ENCODE measurements around the gene ZNF775. TPM values are rescaled to one million over a fixed set of nuclear protein-coding genes. Genes with fewer than 3 reads are reported as not detected.

Gene ZNF775
- total RNA-seq, 1 experiment from 2014 or later = 1.7 TPM

- Mint-ChIP-seq H3K27ac (ENCODE audit: low read depth, unreplicated experiment) (no peak overlapping the region), H3K9me3 (ENCODE audit: unreplicated experiment) (peaks cover 3% of the 10 kb centered on the region), H3K4me3 (ENCODE audit: unreplicated experiment) (no peak overlapping the region), H3K27me3 (ENCODE audit: insufficient read depth, unreplicated experiment) (no peaks in the 10 kb centered on the region), H3K36me3 (ENCODE audit: insufficient read depth, unreplicated experiment) (peaks cover 5% of the 10 kb centered on the region), H3K4me1 (ENCODE audit: insufficient read depth, unreplicated experiment) (no peaks in the 10 kb centered on the region)
- DNase-seq (ENCODE audit: unreplicated experiment) = no peak
- no TSS peak for BruUV-seq (replicated peaks)
- TF ChIP-seq, protein P1, sequence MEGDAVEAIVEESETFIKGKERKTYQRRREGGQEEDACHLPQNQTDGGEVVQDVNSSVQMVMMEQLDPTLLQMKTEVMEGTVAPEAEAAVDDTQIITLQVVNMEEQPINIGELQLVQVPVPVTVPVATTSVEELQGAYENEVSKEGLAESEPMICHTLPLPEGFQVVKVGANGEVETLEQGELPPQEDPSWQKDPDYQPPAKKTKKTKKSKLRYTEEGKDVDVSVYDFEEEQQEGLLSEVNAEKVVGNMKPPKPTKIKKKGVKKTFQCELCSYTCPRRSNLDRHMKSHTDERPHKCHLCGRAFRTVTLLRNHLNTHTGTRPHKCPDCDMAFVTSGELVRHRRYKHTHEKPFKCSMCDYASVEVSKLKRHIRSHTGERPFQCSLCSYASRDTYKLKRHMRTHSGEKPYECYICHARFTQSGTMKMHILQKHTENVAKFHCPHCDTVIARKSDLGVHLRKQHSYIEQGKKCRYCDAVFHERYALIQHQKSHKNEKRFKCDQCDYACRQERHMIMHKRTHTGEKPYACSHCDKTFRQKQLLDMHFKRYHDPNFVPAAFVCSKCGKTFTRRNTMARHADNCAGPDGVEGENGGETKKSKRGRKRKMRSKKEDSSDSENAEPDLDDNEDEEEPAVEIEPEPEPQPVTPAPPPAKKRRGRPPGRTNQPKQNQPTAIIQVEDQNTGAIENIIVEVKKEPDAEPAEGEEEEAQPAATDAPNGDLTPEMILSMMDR (IDR thresholded peaks at IDR 0.05; ENCODE audit: unreplicated experiment) = no peak
- POLR2A ChIA-PET = interaction anchor here (0.5 kb wide), 1 partner anchor 935 kb away, joined by 6 read pairs; no protein-coding TSS in a partner anchor
- intact Hi-C loops (cut with micrococcal nuclease) = no loop called here
- CTCF ChIA-PET = no interaction called here
Observed at GRCh38 chr7:150338166-150338829, 40.8 kb upstream of the ZNF775 start.

DNA sequence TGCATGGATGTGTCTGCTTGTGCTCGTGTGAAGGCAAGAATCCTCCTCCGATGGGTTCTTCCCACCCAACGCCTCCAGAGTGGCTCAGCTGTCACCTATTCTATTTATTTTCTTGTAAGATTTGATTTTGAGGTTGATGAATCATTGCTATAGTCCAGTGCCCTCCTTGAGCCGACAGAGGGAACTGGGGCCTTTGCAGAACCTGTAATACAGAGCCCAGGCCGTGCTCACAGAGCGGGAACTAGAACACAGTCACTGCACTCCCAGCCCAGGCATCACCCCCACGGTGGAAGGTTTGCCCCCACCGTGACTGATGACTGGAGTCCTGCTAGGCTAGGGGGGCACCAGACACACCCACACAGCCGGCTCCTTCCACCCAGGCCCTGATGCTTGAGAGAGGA, 39.7 kb upstream of the ZNF775 start:
- ChIA-PET POLR2A (no interaction called here), CTCF (interaction anchor here (0.6 to 1.0 kb wide), 2 partner anchors 14 to 16 kb away, joined by 3 to 7 read pairs; no protein-coding TSS in a partner anchor)
- no peak for DNase-seq (ENCODE audit: unreplicated experiment)
- H3K4me1 Mint-ChIP-seq (ENCODE audit: insufficient read depth, unreplicated experiment) = no peaks in the 10 kb centered on the region
- H3K27me3 Mint-ChIP-seq (ENCODE audit: insufficient read depth, unreplicated experiment) = no peaks in the 10 kb centered on the region
- no TSS peak for BruUV-seq (replicated peaks)
- H3K27ac Mint-ChIP-seq (ENCODE audit: low read depth, unreplicated experiment) = no peak overlapping the region
- H3K4me3 Mint-ChIP-seq (ENCODE audit: unreplicated experiment) = no peak overlapping the region
- TF ChIP-seq, protein P1 (IDR thresholded peaks at IDR 0.05; ENCODE audit: unreplicated experiment) = no peak
- peaks cover 5% of the 10 kb centered on the region for H3K36me3 Mint-ChIP-seq (ENCODE audit: insufficient read depth, unreplicated experiment)
- intact Hi-C loops (cut with micrococcal nuclease) = no loop called here
- peaks cover 6% of the 10 kb centered on the region for H3K9me3 Mint-ChIP-seq (ENCODE audit: unreplicated experiment)

DNA sequence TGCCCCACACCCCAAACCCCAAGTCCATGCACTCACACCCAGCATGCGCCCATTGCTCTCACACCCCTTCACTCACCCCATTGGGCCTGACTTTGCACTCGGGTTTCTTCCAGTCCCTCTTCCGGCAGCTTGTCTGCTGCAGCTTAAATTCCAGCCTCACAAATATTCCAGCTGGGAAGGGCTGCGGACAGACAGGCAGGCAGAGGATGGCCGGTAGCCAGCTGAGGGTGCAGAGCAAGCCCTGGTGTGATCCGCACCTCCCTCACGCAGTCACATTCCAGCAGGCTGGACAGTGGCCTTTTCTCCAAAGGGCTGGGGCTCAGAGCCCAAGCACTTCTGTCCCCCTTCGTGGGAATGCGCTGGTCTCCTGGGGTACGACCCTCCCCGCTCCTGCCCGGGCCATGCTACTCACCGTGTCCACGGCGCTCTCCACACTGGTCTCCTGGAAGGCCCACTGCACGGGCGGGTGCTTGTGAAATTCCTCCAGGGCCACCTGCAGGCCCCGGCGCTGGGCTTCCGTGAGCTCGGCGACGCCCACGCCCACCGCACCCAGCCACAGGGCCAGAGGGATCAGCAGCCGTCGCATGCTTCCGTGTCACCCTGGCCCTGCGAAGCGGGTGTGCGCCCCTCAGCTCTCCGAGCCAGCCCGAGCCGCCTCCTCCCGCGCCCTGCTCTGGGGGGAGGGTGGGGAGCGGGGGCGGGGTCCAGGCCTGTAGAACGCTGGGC, 38.9 kb upstream of the ZNF775 start:
- H3K36me3 Mint-ChIP-seq (ENCODE audit: insufficient read depth, unreplicated experiment) = peaks cover 5% of the 10 kb centered on the region
- TF ChIP-seq, protein P1 (IDR thresholded peaks at IDR 0.05; ENCODE audit: unreplicated experiment) = no peak
- H3K4me3 Mint-ChIP-seq (ENCODE audit: unreplicated experiment) = no peak overlapping the region
- ChIA-PET POLR2A (no interaction called here), CTCF (interaction anchor here (0.6 to 1.0 kb wide), 2 partner anchors 14 to 16 kb away, joined by 3 to 7 read pairs; no protein-coding TSS in a partner anchor)
- no peaks in the 10 kb centered on the region for H3K4me1 Mint-ChIP-seq (ENCODE audit: insufficient read depth, unreplicated experiment)
- peaks cover 6% of the 10 kb centered on the region for H3K9me3 Mint-ChIP-seq (ENCODE audit: unreplicated experiment)
- H3K27me3 Mint-ChIP-seq (ENCODE audit: insufficient read depth, unreplicated experiment) = no peaks in the 10 kb centered on the region
- no peak for DNase-seq (ENCODE audit: unreplicated experiment)
- intact Hi-C loops (cut with micrococcal nuclease) = no loop called here
- H3K27ac Mint-ChIP-seq (ENCODE audit: low read depth, unreplicated experiment) = no peak overlapping the region
- no TSS peak for BruUV-seq (replicated peaks)

- H3K9me3 Mint-ChIP-seq (ENCODE audit: unreplicated experiment) = peaks cover 6% of the 10 kb centered on the region
- H3K27ac Mint-ChIP-seq (ENCODE audit: low read depth, unreplicated experiment) = no peak overlapping the region
- peaks cover 5% of the 10 kb centered on the region for H3K36me3 Mint-ChIP-seq (ENCODE audit: insufficient read depth, unreplicated experiment)
- ChIA-PET CTCF (no interaction called here), POLR2A (no interaction called here)
- no peaks in the 10 kb centered on the region for H3K4me1 Mint-ChIP-seq (ENCODE audit: insufficient read depth, unreplicated experiment)
- no peak for DNase-seq (ENCODE audit: unreplicated experiment)
- H3K4me3 Mint-ChIP-seq (ENCODE audit: unreplicated experiment) = no peak overlapping the region
- intact Hi-C loops (cut with micrococcal nuclease) = no loop called here
- BruUV-seq (replicated peaks) = no TSS peak
- H3K27me3 Mint-ChIP-seq (ENCODE audit: insufficient read depth, unreplicated experiment) = peaks cover 3% of the 10 kb centered on the region
- TF ChIP-seq, protein P1 (IDR thresholded peaks at IDR 0.05; ENCODE audit: unreplicated experiment) = no peak
Observed at GRCh38 chr7:150340875-150341262, 38.3 kb upstream of the ZNF775 start.

Measured in MCF 10A (cell line).